Measurements from ENCODE around the gene CPNE8. TPM values are rescaled to one million over a fixed set of nuclear protein-coding genes. Genes with fewer than 3 reads are reported as not detected.

CPNE8 gene
- total and polyA plus RNA-seq, 2 experiments from 2014 or later = 5.9 to 14.5 TPM

DNA sequence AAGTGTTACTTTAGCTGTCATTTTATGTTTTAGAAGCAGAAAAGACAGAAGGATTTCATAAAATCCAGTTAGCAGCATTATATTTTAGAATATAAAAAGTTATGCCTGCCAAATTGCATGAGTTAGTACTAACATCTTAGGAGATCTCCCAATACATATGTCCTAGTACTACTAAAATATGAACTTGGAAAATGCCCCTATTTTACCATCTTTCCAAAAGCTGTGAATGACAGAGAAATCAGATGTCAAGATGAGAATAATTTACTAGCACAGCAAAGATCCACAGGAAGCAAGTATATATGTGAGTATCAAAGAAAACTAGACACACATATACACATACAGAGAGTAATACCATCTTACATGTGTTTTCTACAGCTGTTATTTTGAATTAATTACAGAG lies 196.9 kb downstream of the CPNE8 start:
- Histone ChIP-seq H3K9me2 (replicated peaks; ENCODE audit: insufficient read depth) (no peaks in the 10 kb centered on the region), H3K27ac (no peak overlapping the region), H3K4me3 (no peak overlapping the region), H3K4me2 (no peak overlapping the region), H3K36me3 (replicated peaks; ENCODE audit: insufficient read depth, low read depth) (no peaks in the 10 kb centered on the region), H3K27me3 (no peaks in the 10 kb centered on the region), H4K20me1 (ENCODE audit: insufficient read depth, poor library complexity, severe bottlenecking) (no peaks in the 10 kb centered on the region), H3K4me1 (ENCODE audit: insufficient read depth) (no peaks in the 10 kb centered on the region), H2AFZ (no peak overlapping the region), H3K9me3 (ENCODE audit: low read depth) (no peaks in the 10 kb centered on the region), H3K79me2 (no peaks in the 10 kb centered on the region)
- TF ChIP-seq, protein P1, sequence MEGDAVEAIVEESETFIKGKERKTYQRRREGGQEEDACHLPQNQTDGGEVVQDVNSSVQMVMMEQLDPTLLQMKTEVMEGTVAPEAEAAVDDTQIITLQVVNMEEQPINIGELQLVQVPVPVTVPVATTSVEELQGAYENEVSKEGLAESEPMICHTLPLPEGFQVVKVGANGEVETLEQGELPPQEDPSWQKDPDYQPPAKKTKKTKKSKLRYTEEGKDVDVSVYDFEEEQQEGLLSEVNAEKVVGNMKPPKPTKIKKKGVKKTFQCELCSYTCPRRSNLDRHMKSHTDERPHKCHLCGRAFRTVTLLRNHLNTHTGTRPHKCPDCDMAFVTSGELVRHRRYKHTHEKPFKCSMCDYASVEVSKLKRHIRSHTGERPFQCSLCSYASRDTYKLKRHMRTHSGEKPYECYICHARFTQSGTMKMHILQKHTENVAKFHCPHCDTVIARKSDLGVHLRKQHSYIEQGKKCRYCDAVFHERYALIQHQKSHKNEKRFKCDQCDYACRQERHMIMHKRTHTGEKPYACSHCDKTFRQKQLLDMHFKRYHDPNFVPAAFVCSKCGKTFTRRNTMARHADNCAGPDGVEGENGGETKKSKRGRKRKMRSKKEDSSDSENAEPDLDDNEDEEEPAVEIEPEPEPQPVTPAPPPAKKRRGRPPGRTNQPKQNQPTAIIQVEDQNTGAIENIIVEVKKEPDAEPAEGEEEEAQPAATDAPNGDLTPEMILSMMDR (IDR thresholded peaks at IDR 0.05; ENCODE audit: poor library complexity) = no peak
- TF ChIP-seq EZH2 (IDR thresholded peaks at IDR 0.05; ENCODE audit: borderline replicate concordance) = no peak
- no peak for TF ChIP-seq EZH2phosphoT487 (IDR thresholded peaks at IDR 0.05; ENCODE audit: low read depth, severe bottlenecking, unreplicated experiment)
- DNase-seq (ENCODE audit: low spot score) = no peak

DNA sequence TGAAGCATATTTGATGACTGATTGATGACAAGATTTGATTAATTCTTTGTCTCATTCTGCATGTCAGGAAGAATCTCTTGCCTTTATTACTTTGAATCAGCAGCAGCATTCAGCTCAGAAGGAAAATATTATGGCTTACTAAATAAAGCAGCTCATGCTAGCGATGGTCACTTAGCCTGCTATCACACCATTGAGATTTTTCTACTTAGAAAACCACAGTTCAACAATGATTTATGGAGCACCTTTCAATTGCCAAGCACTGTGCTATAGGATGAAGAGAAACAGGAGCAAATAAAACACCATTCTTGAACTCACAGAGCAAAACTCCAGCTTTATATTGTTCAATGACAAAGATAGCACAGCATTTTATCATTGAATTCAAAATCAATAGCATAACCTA lies 197.7 kb downstream of the CPNE8 start:
- WGBS (ENCODE audit: low lambda C conversion rate, missing lambda C conversion rate) = 84% methylated on average over 1 of the region's 1 CpG
- Histone ChIP-seq H3K27ac (no peak overlapping the region), H3K27me3 (no peaks in the 10 kb centered on the region), H4K20me1 (ENCODE audit: insufficient read depth, poor library complexity, severe bottlenecking) (no peaks in the 10 kb centered on the region), H3K9me2 (replicated peaks; ENCODE audit: insufficient read depth) (no peaks in the 10 kb centered on the region), H3K4me1 (ENCODE audit: insufficient read depth) (no peaks in the 10 kb centered on the region), H2AFZ (no peak overlapping the region), H3K4me3 (no peak overlapping the region), H3K36me3 (replicated peaks; ENCODE audit: insufficient read depth, low read depth) (no peaks in the 10 kb centered on the region), H3K9me3 (ENCODE audit: low read depth) (no peaks in the 10 kb centered on the region), H3K79me2 (no peaks in the 10 kb centered on the region), H3K4me2 (no peak overlapping the region)
- DNase-seq (ENCODE audit: low spot score) = no peak
- TF ChIP-seq EZH2 (IDR thresholded peaks at IDR 0.05; ENCODE audit: borderline replicate concordance) (no peak), EZH2phosphoT487 (IDR thresholded peaks at IDR 0.05; ENCODE audit: low read depth, severe bottlenecking, unreplicated experiment) (no peak)
- TF ChIP-seq, protein P1 (IDR thresholded peaks at IDR 0.05; ENCODE audit: poor library complexity) = no peak

DNA sequence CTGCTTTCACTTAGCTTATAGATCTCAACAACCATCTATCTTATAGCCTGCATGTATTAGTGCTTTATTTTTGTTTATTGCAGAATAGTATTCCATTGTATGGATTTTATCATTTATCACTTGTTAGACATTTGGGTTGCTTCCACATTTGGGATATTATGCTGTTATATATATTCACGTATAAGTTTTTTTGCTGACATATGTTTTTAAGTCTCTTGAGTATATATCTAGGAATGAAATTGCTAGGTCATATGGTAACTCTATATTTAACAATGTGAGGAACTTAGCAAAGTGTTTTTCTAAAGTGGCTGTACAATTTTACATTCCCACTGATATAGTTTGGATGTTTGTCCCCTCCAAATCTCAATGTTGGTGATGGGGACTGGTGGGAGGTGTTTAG lies 208.1 kb downstream of the CPNE8 start:
- no peaks in the 10 kb centered on the region for H3K36me3 ChIP-seq (replicated peaks; ENCODE audit: insufficient read depth, low read depth)
- H4K20me1 ChIP-seq (ENCODE audit: insufficient read depth, poor library complexity, severe bottlenecking) = no peaks in the 10 kb centered on the region
- peaks cover 4% of the 10 kb centered on the region for H3K9me3 ChIP-seq (ENCODE audit: low read depth)
- no peak overlapping the region for H3K4me2 ChIP-seq
- no peaks in the 10 kb centered on the region for H3K79me2 ChIP-seq
- no peaks in the 10 kb centered on the region for H3K27me3 ChIP-seq
- no peak for TF ChIP-seq EZH2phosphoT487 (IDR thresholded peaks at IDR 0.05; ENCODE audit: low read depth, severe bottlenecking, unreplicated experiment)
- H2AFZ ChIP-seq = no peak overlapping the region
- WGBS (ENCODE audit: low lambda C conversion rate, missing lambda C conversion rate) = 93% methylated on average over 1 of the region's 1 CpG
- H3K4me3 ChIP-seq = no peak overlapping the region
- H3K9me2 ChIP-seq (replicated peaks; ENCODE audit: insufficient read depth) = no peaks in the 10 kb centered on the region
- H3K27ac ChIP-seq = no peak overlapping the region
- no peak for DNase-seq (ENCODE audit: low spot score)
- no peaks in the 10 kb centered on the region for H3K4me1 ChIP-seq (ENCODE audit: insufficient read depth)

DNA sequence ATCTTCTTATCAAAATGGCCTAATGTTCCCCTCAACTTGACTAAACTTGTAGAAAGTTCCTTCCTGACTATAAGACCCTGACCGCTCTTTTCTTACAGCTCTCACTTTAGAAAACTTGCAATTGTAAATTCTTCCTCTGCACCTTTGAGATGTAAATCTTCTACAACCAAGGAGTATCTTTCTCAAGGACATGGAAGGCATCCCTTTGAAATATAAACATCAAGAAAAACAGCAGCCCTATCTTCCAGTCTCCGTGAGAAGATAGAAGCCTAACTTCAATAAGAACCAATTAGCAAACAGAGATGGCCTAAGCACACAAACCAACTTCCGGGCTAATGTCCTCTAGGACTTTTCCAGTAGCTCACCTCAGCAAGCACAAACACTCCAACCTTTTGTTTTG lies 210.3 kb downstream of the CPNE8 start:
- H3K4me1 ChIP-seq (ENCODE audit: insufficient read depth) = no peaks in the 10 kb centered on the region
- no peaks in the 10 kb centered on the region for H3K9me2 ChIP-seq (replicated peaks; ENCODE audit: insufficient read depth)
- H3K4me2 ChIP-seq = no peak overlapping the region
- no peaks in the 10 kb centered on the region for H3K36me3 ChIP-seq (replicated peaks; ENCODE audit: insufficient read depth, low read depth)
- TF ChIP-seq, protein P1 (IDR thresholded peaks at IDR 0.05; ENCODE audit: poor library complexity) = no peak
- TF ChIP-seq EZH2phosphoT487 (IDR thresholded peaks at IDR 0.05; ENCODE audit: low read depth, severe bottlenecking, unreplicated experiment) (no peak), EZH2 (IDR thresholded peaks at IDR 0.05; ENCODE audit: borderline replicate concordance) (no peak)
- H3K9me3 ChIP-seq (ENCODE audit: low read depth) = peaks cover 4% of the 10 kb centered on the region
- no peak overlapping the region for H3K27ac ChIP-seq
- no peak overlapping the region for H3K4me3 ChIP-seq
- DNase-seq (ENCODE audit: low spot score) = no peak
- no peaks in the 10 kb centered on the region for H4K20me1 ChIP-seq (ENCODE audit: insufficient read depth, poor library complexity, severe bottlenecking)
- H2AFZ ChIP-seq = no peak overlapping the region
- WGBS (ENCODE audit: low lambda C conversion rate, missing lambda C conversion rate) = 50% methylated on average over 3 of the region's 3 CpGs
- no peaks in the 10 kb centered on the region for H3K27me3 ChIP-seq
- no peaks in the 10 kb centered on the region for H3K79me2 ChIP-seq

Measured in hepatocyte (in vitro differentiated cells).